Measurements from ENCODE around the gene AGPAT2. TPM values are rescaled to one million over a fixed set of nuclear protein-coding genes. Genes with fewer than 3 reads are reported as not detected.

AGPAT2 gene
- total RNA-seq, 1 experiment from 2014 or later = 167 TPM

- DNase-seq (ENCODE audit: low spot score) = no peak
Measured at GRCh38 chr9:136701668-136702053, 14.4 kb upstream of the AGPAT2 start.

- no peak for DNase-seq (ENCODE audit: low spot score)
Measured at GRCh38 chr9:136700959-136701667, 13.9 kb upstream of the AGPAT2 start.

GRCh38 chr9:136700304-136700703 is 13.0 kb upstream of the AGPAT2 start:
- no peak for DNase-seq (ENCODE audit: low spot score)

- no peak for DNase-seq (ENCODE audit: low spot score)
Measured at GRCh38 chr9:136698635-136699246, 11.5 kb upstream of the AGPAT2 start.

GRCh38 chr9:136697821-136698526 is 10.7 kb upstream of the AGPAT2 start:
- no peak for DNase-seq (ENCODE audit: low spot score)

- peak; percentile 25 for DNase-seq (ENCODE audit: low spot score)
Measured at GRCh38 chr9:136697146-136697820, 10.0 kb upstream of the AGPAT2 start.

GRCh38 chr9:136696502-136696901 is 9.2 kb upstream of the AGPAT2 start:
- DNase-seq (ENCODE audit: low spot score) = no peak

GRCh38 chr9:136695955-136696354 is 8.7 kb upstream of the AGPAT2 start:
- DNase-seq (ENCODE audit: low spot score) = no peak

- peak; percentile 94 for DNase-seq (ENCODE audit: low spot score)
Measured at GRCh38 chr9:136695435-136695895, 8.2 kb upstream of the AGPAT2 start.

- no peak for DNase-seq (ENCODE audit: low spot score)
Measured at GRCh38 chr9:136694872-136695247, 7.6 kb upstream of the AGPAT2 start.

GRCh38 chr9:136694163-136694871 is 7.1 kb upstream of the AGPAT2 start:
- DNase-seq (ENCODE audit: low spot score) = peak; percentile 86

- peak; percentile 94 for DNase-seq (ENCODE audit: low spot score)
Measured at GRCh38 chr9:136693490-136694162, 6.4 kb upstream of the AGPAT2 start.

GRCh38 chr9:136693135-136693489 is 5.9 kb upstream of the AGPAT2 start:
- no peak for DNase-seq (ENCODE audit: low spot score)

GRCh38 chr9:136692185-136693134 is 5.2 kb upstream of the AGPAT2 start:
- DNase-seq (ENCODE audit: low spot score) = no peak

GRCh38 chr9:136691316-136692184 is 4.3 kb upstream of the AGPAT2 start:
- no peak for DNase-seq (ENCODE audit: low spot score)

- DNase-seq (ENCODE audit: low spot score) = no peak
Measured at GRCh38 chr9:136690806-136691261, 3.6 kb upstream of the AGPAT2 start.

- no peak for DNase-seq (ENCODE audit: low spot score)
Measured at GRCh38 chr9:136690104-136690805, 3.0 kb upstream of the AGPAT2 start.

GRCh38 chr9:136689108-136689460 is 1.8 kb upstream of the AGPAT2 start:
- no peak for DNase-seq (ENCODE audit: low spot score)

Data from HT-29 (cell line).